Measurements from ENCODE around the gene SPI1.

DNA sequence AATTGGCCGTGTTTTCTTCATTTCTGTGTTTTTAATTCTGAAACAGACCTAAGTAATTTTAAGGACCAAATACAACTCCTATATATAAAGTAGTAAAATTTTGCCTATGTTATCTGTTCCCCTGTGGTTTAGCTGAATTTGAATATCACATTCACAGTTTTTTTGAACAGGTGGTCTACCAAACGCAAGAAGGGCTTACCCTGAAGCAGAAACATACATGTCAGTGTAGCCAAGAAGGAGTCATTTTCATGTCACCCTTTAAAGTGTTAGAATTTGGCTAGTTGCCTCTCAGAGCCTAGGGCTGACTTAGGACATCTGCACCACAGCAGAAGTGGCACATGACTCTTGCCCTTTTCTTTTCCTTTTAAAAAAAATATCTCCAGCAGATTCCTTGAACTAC, 60.2 kb downstream of the SPI1 start:
- no peak for TF ChIP-seq POLR2AphosphoS5 (IDR thresholded peaks at IDR 0.05)
- TF ChIP-seq, protein P1, sequence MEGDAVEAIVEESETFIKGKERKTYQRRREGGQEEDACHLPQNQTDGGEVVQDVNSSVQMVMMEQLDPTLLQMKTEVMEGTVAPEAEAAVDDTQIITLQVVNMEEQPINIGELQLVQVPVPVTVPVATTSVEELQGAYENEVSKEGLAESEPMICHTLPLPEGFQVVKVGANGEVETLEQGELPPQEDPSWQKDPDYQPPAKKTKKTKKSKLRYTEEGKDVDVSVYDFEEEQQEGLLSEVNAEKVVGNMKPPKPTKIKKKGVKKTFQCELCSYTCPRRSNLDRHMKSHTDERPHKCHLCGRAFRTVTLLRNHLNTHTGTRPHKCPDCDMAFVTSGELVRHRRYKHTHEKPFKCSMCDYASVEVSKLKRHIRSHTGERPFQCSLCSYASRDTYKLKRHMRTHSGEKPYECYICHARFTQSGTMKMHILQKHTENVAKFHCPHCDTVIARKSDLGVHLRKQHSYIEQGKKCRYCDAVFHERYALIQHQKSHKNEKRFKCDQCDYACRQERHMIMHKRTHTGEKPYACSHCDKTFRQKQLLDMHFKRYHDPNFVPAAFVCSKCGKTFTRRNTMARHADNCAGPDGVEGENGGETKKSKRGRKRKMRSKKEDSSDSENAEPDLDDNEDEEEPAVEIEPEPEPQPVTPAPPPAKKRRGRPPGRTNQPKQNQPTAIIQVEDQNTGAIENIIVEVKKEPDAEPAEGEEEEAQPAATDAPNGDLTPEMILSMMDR (IDR thresholded peaks at IDR 0.05) = no peak

Data from upper lobe of left lung (tissue), 4 donors.